Gastrocnemius medialis (tissue), 4 donors: Measurements from ENCODE around the gene ARMC6.

Experiments
- POLR2A ChIP-seq, 2 donors: fragments of 450-650 bp; IDR thresholded peaks; one replicate each; pipeline ENCODE4 v1.6.1; 2017; ENCODE audit warnings: antibody characterized with exemption in 2 of 2, mild to moderate bottlenecking in 2 of 2, moderate library complexity in 2 of 2
- TF ChIP-seq, protein P1 (sequence below), 5 experiments: fragments of 450-650 bp in 3 of 5; fragments of 200-600 bp in 2 of 5; sonication (generic) in 2 of 5; IDR thresholded peaks in 4 of 5; conservative IDR thresholded peaks in 1 of 5; 1 replicate in 4 of 5; 2 replicates in 1 of 5; pipeline ENCODE4 v1.5.1; 2016 to 2019; ENCODE audit warnings: antibody characterized with exemption in 5 of 5, mild to moderate bottlenecking in 3 of 5, moderate library complexity in 3 of 5

DNA sequence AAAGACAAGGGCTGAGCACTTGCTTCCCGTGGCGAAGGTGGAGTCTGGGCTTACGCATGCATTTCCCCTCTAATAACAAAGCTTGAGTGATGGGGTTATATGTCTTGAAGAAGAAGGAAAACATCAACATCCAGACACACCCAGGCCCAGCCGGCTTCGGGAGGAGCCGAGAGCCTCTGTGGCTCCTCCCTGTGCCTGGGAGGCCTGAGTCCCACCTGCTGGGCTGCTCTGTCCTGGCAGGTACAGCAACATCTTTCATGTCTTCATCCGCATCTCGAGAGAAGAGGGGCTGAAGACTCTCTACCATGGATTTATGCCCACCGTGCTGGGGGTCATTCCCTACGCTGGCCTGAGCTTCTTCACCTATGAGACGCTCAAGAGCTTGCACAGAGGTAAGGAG is 74.3 kb downstream of the ARMC6 start:
- TF ChIP-seq POLR2A (IDR thresholded peaks at IDR 0.05): no peak
- TF ChIP-seq, protein P1, sequence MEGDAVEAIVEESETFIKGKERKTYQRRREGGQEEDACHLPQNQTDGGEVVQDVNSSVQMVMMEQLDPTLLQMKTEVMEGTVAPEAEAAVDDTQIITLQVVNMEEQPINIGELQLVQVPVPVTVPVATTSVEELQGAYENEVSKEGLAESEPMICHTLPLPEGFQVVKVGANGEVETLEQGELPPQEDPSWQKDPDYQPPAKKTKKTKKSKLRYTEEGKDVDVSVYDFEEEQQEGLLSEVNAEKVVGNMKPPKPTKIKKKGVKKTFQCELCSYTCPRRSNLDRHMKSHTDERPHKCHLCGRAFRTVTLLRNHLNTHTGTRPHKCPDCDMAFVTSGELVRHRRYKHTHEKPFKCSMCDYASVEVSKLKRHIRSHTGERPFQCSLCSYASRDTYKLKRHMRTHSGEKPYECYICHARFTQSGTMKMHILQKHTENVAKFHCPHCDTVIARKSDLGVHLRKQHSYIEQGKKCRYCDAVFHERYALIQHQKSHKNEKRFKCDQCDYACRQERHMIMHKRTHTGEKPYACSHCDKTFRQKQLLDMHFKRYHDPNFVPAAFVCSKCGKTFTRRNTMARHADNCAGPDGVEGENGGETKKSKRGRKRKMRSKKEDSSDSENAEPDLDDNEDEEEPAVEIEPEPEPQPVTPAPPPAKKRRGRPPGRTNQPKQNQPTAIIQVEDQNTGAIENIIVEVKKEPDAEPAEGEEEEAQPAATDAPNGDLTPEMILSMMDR (IDR thresholded peaks at IDR 0.05 in 4 of 5, conservative IDR thresholded peaks at IDR 0.05 in 1 of 5): no peak
